ENCODE data around the gene TMEM258.
A peak's percentile ranks its signal among the peaks of the same experiment; 100 is the strongest.

TMEM258 gene

DNA sequence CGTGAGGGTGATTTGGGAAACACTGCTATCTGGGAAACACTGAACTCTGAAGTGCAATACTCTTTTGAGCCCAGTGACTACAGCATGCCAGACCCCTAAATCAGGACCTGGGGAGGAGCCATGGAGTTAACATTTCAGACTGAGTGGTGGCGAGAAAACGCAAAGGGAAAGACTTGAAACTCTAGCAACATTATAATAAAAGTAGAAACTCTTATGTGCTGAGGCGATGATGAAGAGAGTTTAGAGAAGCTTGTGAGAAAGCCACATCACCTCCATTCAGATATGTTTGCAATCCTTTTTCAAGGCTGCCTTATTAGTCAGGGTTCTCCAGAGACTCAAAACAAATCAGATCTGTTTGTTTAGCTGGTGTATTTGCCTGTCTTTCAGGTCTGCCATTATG lies 2.2 kb upstream of the TMEM258 start:
- DNase-seq, result no peak

DNA sequence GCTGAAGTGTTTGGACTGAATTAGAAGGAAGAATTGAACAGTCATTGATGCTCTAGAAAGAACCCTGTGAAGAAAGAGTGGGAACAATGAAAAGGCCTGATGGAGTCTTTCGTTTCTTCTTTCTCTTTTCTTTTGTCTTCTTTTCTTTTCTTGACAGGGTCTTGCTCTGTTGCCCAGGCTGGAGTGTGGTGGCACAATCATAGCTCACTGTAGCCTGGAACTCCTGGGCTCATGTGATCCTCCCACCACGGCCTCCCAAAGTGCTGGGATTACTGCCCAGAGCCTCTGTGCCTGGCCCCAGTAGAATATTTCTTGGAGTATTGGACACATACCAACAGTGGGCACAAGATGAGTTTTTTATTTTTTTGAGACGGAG lies 1.4 kb upstream of the TMEM258 start:
- no peak for DNase-seq

DNA sequence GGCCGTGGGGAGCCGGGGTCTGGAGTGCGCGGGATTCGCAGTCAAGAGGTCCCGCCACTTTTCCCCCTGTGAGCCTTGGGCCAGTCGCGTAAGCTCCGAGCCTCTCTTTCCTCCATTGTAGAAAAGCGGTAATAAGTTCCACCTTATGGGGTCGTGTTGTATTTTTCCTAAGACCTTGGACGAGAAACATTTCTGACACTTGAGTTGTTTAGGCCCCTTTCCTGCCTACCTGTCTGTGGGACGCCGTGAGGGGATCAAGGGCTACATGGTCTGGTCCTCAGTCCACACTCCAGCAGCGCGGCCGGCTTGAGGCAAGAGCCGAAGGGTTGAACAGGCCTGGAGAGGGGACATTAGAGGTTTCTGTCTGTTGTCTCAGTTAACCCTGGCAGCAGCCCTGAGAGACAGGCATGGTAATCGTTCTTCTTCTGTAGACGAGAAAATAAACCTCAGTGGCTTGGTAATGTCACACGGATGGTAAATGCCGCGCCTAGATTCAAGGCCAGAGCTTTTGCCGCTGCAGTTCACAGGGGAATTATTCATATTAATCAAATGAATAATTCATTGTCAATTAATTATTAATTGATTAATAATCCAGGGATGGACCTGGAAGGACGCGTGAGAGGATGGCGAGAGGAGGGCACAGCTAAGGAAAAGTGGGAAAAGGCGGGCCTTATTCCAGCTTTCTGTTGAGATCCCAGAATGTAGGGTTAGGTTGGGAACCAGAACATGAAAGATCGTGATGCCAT lies 857 bp upstream of the TMEM258 start:
- no peak for DNase-seq

DNA sequence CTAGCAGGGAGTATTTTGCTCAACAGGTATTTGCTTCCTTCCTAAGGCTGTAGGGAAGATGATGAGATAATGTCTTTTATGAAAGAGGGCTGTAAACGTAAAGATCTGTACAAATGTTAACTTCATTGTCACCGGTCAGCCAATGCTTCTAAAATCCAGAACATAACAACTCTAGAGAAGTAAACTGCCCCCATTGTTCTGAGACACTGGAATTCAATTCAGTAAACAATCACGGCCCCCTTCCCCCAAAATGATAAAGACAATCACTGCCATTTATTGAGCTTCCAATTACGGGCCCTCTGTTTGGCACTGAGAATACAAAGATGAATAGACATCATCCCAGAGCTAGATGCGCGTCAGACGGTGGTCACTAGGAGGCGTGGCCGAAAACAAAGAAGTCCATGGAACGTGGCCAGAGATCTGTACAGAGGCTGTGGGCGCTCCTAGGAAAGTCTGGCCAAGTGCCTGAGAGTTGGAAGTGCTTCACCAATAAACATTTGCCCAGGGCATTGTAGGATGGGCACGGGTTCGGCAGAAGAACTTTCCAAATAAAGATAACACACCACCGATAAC lies 576 bp downstream of the TMEM258 start:
- DNase-seq, result peak; percentile 80

DNA sequence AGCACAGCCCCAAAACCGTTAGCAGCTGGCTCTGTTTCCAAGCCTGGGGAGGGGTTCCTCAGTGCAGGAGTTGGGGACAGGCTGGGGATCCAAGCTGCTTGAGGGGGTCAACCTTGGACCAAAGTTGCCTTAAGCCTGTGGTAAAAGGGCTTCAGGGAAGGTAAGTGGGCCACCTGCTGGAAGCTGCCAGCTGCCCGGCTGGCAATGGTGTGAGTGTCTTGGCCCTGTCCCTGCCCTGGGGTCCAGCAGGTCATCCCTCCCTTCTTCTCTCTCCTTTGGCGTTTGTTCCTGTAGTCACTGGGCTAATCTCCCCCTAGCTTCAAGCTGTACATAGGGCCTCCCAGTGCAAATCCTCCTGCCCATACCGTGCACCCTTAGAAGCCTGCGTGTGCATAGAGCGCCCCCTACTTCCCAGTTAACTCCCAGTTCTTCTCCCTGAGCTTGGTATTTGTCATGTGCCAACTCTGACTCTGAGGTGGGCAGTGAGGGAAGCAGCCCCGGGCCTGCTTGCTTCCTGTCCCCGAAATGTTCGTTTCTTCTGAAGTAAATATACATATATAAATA lies 4.4 kb downstream of the TMEM258 start:
- no peak for DNase-seq

DNA sequence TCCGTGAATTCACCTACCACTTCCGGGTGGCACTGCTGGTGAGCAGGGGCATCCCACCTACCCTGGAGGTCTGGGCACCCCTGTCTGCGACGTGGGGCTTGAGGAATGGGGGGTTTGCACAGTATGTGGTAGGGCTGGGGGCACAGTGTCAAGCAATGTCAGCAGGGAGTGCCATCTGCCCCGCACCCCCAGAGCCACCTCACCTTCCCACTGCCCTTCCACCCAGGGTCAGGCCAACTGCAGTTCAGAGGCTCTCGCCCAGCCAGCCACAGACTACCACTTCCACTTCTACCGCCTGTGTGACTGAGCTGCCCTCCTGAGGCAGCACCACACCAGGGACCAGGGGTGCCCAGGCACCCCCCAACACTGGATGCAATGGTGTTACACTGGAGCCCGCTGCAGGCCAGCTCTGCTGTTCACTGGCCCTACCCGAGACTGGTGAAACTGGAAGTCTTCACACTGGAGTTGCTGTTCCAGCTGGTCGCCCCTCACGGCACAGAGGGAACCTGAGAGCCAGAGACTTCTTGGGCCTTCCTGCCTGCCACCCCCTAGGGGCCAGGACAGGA lies 6.5 kb downstream of the TMEM258 start:
- DNase-seq, result no peak

DNA sequence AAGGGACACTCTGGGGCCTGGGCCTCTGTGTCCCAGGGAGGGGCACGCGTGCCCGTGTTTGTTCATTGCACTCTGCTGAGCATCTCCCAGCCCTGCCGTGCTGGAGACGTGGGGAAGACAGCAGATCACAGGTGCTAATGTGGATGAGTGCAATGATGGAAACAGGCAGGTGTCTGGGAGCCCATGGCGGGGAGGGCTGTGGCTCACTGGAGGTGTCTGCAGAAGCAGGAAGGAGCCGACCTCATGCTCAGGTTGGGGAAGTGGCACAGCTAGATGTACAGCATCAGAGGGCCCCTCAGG lies 7.9 kb downstream of the TMEM258 start:
- DNase-seq, result no peak

DNA sequence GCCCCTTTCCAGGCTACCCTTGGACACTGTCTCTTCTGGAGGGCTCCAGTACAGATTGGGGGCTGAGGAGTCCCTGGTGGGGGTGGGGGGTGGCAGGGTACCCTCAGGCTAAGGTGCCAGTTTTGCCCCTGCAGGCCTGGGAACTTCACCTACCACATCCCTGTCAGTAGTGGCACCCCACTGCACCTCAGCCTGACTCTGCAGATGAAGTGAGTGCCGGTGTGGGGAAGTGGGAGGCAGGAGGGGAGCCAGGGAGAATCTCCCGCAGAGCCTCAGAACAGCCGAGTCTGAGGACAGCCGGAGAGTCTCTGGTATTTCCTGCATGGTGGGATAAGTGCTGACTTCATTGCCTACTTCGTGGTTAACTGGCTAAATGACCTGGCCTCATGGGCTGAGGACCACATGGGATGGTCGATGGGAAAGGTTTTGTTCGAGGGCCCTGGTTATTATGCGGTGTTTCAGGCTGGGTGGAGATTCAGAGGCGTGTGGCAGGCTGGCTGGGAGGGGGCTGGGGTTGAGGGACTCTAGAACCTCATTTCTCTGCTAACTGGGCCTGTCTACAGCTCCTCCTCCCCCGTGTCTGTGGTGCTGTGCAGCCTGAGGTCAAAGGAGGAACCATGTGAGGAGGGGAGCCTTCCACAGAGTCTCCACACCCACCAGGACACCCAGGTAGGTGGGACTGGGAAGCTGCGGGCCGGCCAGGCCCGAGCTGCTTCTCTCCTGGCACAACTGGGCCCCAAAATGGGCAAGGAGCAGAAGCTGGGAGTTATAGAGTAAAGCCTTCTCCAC lies 8.5 kb downstream of the TMEM258 start:
- DNase-seq, result no peak

DNA sequence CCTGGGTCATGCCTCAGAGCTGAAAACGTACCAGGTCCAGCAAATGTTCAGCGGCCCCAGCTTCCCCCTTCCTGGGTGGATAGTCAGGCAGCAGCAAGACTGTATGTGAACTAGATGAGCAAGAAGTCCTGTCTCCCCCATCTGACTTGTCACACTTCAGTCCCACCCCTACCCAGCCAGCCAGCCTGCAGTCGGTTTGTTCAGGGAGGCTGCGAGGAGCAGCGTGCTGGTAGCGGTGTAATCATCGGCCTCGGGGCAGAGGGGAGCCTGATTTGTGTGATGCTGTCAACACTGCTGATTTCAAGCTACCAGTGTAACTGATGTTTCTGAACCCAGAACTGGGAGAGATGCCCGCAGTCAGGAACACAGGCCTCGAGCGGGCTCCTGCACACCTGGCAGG lies 9.6 kb downstream of the TMEM258 start:
- no peak for DNase-seq

DNA sequence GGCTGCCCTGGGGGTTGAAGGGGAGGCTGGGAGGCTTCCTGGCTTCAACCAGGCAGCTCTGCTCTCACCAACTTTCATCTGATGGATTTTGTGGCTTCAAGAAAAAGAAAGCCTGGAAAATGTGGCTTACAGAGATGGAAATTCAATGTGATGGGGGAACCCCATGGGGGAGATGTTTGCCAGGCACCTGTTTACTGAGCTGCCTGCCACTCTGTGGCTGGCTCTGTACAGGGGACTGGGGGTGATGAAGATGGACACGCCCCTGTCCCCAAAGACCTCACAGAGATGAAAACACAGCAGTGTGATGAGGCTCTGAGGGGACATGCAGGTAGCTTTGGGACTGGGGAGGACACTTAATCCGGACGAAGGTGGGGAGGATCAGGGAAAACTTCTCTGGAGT lies 10.1 kb downstream of the TMEM258 start:
- DNase-seq, result no peak

DNA sequence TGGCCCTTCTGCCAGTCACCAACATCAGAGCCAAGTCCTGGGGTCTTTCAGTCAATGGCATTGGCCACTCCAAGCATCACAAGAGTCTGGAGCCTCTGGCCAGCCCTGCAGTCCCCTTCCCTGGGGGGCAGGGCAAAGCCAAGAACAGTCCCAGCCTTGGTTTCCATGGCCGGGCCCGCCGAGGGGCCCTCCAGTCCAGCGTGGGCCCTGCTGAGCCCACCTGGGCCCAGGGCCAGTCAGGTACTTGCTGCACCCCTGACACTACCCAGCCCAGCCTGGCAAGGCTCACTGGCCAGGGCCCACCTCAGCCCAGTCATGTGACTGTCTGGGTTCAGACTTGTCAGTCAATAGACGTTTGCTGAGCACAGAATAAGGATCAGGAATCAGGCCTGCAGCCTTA lies 10.8 kb downstream of the TMEM258 start:
- no peak for DNase-seq

DNA sequence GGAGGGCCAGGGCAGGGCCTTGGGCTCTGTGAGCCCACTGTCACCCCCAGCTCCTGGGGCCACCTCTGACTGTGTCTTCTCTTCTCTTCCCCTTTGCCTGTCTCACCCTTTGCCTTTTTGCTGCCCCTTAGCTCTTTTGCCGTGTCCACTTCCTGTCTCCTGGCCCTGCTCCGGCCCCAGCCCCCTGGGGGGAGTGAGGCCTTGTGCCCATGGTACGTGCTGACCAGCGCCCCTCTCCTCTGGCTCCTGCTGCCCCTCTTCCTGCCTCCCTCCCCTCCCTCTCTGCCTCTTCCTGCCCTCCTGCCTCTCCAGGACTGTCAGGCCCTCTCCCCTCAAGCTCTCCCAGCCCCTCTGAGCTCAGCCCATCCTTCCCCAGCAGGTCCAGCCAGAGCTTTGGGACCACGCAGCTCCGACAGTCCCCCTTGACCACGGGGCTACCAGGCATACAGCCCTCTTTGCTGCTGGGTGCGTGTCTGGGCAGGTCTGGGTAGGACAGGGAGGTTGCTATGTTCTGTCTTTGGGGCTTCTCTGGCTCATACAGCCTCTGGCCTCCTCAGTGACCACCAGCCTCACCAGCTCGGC lies 11.7 kb downstream of the TMEM258 start:
- DNase-seq, result no peak

DNA sequence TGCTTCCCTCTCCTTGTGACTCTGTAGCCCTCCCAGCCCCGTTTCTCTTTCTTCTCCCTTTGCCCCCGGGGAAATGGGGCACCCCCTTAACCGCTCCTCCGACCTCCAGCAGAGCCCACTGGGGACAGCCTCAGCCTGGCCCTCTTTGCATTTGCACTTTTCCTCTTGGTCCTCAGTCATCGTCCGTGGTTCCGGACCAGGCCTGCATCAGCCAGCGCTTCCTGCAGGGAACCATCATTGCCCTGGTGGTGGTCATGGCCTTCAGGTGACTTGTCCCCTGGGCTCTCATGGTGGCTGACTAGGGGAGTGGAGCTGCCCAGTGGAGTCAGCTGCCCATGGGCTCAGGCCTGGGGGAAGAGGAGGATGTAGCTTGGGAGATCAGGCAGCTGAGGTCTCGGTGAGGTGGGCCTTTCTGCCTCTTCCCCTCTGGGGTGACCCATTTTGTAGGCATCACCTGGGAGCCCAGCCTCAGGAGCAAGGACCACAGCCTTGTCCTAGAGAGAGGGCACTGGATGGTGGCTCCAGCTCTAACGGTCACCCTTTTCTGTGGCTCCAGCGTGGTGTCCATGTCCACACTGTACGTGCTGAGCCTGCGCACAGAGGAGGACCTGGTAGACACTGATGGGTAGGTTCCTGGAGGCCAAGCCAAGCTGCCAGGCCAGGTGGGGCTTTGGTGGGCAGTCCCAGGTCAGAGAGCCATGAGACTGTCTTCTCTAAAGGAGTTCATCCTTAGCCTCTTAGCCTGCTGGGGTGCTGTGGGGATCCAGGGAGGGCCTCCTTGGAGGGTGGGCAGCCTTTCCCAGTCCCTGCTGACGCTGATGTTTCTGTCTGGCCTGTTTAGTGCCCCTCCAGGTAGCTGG lies 12.5 kb downstream of the TMEM258 start:
- no peak for DNase-seq

DNA sequence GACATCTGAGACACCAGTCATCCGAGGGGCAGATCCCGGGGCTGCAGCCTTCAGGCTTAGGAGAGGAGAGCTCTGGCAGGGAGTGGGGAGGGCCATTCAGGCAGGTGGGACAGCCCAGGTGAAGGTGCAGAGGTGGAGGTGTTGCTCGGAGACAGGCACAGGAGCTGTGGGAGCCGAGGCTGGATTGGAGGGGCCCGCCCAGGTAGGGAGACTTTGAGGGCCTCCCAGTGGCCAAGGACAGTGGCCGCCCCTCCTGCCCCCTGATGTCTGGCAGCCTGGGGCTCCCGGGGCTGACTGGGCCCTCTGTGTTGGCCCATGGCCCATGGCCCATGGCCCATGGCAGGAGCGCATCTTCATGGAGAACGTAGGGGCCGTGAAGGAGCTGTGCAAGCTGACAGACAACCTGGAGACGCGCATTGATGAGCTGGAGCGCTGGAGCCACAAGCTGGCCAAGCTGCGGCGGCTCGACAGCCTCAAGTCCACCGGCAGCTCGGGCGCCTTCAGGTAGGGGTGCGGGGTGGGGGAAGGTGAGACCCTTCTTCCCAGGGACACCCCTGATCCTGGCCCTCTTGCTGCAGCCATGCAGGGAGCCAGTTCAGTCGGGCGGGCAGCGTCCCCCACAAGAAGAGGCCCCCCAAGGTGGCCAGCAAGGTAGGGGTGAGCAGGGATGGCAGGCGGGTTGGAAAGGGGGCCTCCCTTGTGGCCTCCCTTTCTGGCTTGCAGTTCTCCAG lies 13.3 kb downstream of the TMEM258 start:
- no peak for DNase-seq

DNA sequence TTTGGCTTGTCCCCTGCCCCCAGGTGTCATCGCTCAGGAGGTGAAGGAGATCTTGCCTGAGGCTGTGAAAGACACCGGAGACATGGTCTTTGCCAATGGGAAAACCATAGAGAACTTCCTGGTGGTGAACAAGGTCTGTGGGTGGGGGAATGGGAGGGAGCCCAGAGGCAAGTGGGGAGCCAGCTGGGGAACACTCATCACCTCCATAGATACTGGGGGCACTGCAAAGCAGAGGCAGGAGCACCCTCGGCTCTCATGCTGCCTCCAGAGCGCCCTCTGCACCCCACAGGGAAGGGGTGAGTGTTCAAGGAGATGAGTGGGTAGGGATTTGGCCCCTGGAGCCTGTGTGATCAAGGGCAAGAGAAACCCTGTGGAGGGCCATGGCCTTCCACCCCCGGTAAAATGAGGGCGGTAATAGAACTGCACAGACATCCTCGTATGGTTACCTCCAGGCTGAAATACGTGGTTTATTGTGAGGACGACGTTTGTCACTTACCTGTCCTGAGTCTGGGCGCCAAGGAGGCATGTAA lies 14.0 kb downstream of the TMEM258 start:
- no peak for DNase-seq

DNA sequence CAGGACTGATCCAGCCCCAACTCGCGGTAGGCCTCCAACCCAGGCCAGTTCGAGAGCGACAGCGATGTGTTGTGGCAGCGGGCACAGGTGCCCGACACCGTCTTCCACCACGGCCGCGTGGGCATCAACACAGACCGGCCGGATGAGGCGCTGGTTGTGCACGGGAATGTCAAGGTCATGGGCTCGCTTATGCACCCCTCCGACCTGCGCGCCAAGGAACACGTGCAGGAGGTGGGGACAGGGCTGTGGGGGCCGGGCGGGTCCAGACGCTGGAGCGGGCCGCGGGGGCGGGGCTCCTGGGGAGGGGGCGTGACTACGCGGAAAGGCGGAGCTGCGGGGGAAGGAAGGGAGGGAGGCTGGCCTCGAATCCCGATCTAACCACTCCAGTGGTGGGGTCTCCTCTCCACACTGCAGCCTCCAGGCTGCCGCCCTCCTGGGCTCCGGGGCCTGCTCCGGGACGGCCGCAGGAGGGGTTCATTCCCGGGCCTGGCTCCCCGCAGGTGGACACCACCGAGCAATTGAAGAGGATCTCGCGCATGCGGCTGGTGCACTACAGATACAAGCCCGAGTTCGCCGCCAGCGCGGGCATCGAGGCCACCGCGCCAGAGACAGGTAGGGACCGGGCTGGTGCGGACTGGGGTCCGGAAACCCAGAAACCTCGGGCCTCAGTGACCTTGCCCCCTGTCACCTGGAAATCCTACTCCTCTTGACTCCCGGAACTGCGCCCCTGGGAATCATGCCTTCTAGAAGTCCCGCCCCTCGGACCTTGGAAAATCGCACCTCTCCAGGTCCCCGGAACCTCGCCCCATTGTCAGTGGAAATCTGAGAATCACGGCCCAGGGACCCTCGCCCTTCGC lies 14.9 kb downstream of the TMEM258 start:
- DNase-seq, result no peak

DNA sequence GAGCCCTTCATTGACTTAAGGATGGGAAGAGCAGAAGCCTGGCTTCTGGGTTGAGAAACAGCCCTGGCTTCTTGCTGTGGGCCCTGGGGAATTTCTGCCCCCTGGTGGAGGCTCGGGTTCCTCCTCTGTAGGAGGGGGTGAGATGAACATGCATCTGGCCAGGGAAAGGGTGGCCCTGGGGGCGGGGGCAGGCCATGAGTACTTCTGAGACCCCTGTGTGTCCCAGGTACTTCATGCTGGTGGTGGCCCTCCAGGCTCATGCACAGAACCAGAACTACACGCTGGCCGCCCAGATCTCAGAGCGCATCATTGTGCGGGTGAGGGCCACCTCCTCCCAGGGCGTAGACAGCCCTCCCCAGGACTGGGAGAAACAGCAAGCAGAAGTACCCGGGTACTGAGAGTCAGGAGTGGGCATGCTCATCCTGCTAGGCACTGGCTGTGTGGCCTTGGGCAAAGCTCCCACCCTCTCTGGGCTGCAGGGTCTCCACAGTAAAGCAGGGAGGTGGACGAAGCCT lies 15.8 kb downstream of the TMEM258 start:
- no peak for DNase-seq

DNA sequence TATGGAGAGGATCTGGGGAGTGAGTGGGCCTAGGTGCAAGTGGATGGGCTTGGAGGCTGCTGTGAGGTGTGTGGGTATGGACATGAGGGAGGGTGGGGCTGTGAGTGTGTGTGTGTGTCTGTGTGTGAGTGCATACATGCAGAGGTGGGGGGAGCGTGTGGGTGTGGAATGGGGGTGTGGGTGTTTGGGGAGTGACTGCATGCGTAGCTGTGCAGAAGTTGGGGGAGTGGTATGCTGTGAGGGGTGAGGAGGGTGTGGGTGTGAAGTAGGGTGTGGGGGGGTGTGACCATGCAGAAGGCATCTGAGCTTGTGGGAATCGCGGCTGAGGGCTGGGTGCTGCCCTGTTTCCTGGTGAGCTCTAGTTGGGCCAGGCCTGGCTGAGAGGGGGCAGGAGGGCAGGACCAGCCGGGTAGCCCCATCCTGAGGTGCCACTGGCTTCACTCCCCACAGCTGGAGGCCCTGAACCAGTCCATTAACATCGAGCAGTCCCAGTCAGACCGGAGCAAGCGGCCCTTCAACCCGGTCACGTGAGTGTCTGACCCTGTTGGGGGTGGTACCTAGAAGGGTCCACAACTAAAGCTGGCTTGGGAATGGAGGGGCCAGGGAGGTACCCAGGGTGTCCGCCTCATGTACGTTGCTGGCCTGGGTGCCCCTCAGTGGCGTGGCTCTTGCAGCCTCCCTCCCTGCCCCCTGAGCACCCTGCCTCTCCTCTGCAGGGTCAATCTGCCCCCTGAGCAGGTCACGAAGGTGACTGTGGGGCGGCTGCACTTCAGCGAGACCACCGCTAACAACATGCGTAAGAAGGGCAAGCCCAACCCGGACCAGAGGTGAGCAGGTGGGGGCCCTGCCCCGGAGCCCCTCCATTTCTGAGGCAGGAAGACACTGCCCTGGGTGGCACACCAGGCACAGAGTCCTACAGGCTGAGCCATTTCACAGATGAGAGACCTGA lies 16.5 kb downstream of the TMEM258 start:
- no peak for DNase-seq

DNA sequence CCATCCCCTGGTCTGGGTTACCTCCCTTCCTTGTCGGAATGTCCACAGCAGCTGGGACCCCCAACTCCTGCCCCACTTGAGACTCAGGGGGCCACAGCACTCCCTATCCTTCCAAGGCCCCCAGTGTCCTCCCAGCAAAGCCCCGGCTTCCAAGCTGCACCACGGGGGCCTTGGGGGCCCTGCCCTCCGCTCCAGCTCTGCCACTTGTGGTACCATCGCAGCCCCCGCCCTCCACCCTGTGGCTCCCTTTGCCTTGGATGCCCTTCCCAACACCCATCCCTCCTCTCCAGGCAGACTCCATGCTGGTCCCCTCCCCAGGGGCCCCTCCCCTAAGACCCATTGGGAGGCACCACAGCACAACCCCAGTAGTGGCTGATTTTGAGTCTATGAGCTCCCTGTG lies 17.3 kb downstream of the TMEM258 start:
- no peak for DNase-seq

All from NCI-H2029 treated with DMSO at 0.1 percent for 48 hours (cell line).